HG03469 (cell line): ENCODE measurements around the gene IGFN1.

Experiments
- ATAC-seq: cut with Tn5 transposase; IDR thresholded peaks from one replicate; pipeline ENCODE4 v1.9.1; 2021; ENCODE audit warnings: mild to moderate bottlenecking, moderate library complexity, moderate number of reproducible peaks; ENCODE audit not compliant: unreplicated experiment

The IGFN1 gene

DNA sequence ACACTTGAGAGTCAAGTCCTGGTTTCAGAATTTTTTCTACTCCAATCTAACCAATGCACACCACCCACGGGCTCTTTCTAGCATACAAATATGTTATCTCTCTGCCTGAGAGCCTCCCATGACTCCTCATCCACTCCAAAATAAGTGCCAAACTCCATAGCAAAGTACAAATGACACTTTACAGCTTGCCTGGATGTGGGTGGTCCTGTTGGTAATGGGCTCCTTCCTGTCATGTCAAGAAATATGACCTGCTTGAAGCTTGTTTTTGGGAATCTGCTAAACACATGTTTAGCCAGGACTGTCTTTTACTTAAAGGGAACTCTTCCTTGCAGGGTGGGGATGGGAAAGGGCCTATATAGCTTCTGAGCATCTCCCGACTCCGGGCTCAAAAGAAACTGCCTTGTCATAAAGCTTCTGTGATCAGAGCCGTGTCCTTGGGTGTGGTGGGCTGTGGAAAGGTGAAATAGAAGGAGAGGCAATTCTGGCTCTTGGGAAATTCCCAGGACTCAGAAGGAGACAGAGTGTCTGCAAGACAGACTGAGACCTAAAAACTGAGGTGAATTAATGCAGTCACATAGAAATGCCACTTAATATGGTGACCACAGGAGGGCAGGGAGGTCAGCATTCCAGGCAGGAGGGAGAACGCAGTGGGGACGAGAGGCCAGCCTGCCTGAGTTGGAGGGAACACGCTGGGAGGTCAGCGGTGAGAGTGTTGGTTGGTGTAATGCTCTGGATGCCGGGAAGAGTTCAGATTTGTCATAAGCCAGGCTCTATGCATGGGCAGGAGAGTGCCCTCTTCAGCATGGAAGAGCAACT is 6.1 kb upstream of the IGFN1 start:
- no peak for ATAC-seq

DNA sequence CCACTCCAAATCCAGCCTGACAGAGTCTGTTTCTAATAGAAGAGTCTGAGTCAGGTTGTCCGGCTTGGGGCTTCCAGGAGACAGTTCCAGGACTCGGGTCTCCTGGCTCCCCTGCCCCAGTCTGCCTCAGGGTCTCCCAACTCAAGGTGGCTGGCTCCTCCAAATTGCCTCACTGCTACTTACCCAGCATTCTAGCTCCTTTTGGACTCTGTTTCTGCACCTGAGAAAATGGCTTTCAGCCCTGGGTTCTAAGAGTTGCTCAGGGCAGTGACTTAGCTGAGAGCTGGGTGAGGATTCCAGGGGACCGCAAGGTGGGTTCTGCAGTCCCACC is 5.5 kb upstream of the IGFN1 start:
- ATAC-seq, result no peak

DNA sequence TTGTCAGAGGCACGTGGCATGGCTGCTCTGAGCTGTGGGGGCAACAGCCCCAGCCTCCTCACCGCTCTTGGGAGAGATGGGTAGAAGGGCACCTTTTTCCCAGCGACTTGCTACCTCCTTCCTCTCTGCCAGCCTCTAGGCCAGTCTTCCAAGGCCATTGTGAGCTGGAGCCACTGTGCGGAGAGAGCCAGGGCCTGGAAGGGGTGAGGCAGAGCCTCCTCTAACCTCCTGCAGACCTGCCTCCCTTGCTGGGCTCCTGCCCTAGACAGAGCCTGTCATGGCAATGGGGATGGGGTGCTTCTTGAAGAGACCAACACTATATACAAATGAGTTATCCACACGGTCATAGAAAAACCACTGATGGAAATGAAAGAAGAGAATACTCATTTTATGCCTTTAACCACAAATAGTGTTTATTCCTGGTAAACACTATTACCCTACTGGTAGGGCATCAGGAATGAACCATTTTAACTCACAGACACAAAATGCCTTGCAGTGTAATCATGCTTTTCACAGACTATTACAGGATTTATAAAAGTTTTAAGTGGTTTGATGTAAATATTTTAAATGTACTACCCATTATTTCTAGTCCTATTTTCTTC is 5.0 kb upstream of the IGFN1 start:
- no peak for ATAC-seq

DNA sequence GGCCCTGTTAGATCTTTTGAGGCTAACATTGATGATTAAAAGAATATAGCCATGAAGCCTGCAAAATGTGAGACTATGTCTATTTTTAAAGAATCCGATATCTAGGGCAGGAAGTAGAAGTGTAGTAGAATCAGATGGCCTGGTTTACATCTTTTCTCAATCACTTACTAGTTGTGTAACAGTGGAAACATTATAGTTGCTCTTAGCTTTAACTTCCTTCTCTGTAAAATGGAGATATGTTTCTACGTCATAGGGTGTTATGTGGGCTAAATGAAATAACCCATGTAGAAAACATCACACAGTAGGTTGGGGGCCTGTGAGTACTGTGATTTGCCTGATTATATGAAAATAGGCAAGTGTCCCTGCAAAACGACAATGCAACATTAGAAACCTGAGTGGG is 4.4 kb upstream of the IGFN1 start:
- ATAC-seq, result no peak

DNA sequence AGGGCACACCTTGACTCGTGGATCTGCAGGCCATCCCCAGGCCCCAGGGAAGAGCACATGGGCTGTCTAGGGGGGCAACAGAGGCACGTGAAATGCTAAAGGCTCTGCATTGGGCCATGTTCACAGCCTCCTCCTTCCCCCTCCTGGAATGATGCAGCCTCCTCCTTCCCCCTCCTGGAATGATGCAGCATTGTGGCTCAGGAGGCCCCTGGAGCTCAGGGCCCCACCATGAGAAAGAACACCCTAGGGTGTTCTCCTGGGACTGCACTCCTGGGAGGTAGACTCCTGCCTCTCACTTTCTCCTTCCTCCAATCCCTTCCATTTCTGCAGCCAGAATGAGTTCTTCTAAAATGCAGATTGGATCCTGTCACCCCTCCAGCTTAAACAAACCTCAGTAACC is 1.5 kb upstream of the IGFN1 start:
- ATAC-seq, result no peak

DNA sequence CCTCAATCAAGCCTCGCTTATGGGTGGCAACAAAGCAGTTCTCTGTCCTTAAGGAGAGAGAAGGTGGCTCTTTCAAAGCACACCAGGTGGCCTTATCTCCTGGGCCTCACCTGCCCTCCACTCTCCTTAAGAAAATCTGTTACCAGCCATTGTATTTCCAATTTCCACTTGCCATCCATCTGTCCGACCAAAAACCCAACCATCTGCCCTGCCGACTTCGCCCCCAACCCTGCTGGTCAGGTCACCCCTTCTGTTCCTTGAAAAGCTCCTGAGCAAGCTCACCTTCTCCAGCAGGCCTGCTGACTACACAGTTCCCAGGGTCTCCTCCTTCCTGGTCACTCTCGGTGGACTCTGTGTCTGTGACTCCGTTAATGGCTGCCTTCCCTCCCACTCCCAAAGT is 619 bp upstream of the IGFN1 start:
- no peak for ATAC-seq

DNA sequence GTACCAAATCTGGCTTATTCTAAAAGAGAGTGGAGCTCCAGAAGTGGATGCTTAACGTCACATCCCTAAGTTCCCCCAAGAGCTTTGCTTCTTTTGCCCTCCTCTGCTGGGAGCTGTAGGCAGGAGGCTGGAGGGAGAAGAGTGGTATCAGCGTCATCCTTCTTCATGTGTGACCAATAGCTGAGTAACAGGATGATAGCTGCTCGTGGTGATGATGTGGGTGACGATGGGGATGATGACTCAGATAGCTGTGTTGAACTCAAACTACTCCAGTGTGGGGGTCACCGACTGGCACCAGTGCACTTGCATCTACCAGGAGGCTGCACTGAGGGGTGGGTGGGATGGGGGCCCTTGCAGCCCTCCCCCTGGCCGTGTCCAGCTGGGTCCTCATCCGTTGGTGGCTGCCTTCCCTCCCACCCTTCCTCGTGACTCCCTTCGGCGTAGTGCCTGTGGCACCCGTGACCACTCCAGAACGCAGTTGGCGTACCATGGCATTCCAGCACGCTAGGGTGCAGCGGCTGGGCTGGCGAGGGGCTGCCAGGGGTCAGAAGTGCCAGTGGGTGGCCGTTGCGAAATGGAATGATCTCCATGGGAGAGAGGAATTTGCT is 1.1 kb downstream of the IGFN1 start:
- ATAC-seq, result no peak

DNA sequence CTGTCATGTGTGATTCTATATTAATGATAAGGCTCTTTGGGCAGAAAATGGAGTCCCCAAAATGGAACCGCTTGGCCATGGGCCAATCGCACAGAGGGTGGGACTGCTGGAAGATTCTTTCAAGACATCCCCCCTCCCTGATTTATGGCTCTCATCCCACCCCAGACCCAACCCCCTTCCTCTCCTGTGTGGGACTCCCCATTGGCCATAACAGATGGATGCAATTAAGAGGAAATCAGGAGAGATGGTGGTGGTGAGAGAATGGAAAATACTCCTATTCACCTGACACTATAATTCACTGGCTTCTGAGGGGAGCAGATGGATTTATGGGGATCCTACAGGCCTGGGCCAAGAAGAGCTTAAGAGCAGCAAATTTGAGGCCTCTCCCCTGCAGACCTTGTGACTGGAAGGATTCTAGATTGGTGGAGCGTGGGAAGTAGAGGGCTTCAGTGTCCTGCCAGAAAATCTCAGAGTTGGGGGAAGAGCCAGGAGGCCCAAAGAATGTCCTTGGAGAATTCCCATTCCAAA is 1.7 kb downstream of the IGFN1 start:
- no peak for ATAC-seq

DNA sequence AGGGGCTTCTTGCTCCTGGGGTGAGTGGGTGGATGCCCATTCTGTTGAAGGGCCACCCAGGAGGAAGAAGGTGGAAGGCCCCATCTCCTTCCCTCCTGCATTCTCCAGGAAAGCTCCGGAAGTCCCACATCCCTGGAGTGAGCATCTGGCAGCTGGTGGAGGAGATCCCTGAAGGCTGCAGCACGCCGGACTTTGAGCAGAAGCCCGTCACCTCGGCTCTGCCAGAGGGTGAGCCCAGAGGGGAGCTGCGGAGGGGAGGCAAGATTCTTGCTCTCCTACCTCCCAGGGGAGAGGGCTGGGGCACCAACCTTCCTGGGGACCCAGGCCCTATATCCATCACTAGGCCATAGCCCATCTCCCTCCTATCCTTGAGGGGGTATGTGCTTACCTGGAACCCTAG is 3.4 kb downstream of the IGFN1 start:
- no peak for ATAC-seq

DNA sequence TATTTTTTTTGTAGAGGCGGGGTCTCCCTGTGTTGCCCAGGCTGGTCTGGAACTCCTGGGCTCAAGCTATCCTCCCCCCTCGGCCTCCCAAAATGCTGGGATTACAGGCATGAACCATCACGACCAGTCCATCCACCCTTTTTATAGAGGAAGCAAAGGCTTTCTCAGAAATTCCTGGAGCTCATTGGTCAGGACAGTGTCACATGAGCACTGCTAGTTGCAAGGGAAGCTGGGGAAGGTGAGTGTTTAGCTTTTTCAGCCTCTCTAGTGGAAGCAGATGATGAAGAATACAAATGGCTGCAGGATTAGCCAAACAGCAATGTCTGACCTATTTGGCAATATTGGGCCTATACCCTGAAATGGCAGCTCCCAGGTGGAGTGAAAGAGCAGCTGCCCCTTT is 8.0 kb downstream of the IGFN1 start:
- ATAC-seq, result no peak

DNA sequence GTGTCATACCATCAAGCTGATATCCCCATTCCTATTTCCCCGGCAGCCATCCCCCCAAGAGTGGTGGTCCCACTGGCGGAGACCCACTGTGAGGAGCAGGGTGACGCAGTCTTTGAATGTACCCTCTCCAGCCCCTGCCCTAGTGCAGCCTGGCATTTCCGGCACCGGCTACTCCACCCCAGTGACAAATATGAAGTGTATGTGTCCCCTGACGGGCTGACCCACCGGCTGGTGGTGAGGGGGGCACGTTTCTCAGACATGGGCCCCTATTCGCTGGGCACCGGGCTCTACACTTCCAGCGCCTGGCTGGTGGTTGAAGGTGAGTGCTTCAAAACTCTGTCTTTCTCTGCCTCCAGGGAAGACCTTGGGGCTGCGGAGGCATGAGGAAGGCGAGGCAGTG is 14.4 kb downstream of the IGFN1 start:
- no peak for ATAC-seq

DNA sequence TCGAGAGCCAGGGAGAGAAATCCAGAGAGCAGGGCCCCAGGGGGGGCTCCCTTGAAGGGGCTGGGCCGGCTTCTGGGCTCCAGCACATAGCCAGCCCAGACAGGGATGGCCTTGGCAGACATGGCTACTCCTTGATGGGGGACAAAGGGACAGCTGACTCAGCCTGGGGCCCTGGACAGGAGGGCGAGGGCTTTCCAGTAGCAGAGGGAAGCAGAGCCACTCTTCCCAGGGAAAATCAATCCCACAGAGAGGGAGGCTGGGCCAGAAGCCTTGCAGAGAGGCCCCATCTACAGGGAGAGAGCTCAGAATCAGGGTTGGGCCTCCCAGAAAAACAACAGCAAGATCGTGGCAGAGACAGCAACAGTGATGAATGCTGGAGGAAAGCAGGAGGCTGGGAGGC is 15.6 kb downstream of the IGFN1 start:
- no peak for ATAC-seq

DNA sequence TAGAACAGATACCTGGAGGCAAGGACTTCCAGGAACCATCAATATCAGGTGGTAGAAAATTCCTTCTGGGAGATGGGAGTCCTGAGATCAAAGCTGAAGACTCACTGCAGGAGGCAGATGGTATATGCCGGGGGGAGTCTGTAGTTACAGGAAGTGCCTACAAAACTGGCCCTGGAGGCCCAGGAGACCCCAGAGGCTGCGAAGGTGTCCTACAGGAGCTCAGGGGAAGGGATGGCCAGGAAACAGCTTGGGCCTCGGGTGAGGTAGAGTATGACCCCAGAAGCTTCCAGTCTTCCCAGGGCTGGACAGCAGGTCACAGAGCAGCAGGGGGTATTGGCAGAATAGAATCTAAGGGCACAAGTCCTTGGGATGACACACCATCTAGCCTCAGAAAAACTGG is 16.4 kb downstream of the IGFN1 start:
- no peak for ATAC-seq

DNA sequence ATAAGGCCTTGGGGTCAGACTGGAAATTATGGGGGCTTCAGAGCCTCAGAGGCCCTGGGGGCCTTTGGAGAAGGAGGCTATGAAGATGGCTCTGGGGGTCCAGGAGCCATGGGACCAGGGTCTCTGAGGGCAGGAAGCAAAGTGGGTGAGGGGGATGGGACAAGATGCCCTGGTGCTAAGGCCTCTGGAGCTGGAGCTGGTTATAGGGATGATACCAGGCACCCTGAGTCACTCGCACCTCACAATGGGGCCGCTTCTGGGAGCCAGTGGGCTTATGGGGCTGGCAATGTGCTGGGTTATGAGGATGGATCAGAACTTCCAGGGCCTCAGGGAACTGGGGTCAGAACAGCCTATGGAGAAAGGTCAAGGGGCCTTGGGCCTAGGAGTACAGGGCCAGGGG is 17.6 kb downstream of the IGFN1 start:
- no peak for ATAC-seq

DNA sequence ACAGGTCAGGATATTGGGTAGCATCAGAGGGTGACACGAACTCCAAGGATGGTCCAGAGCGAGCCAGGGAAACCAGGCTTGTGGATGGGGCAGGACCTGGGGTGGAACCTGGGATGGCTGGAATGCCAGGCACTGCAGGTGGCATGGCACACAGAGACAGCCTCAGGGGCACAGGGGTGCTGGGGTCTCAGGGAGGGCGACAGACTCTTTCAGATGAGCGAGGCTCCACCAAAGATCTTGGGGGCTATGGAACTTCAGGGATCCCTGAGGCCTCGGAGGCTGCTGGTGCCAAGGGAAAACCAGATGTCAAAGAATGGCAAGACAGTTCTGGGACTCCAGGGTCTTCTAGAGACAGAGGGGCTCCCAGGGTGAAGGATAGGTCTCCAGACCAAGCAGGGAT is 21.4 kb downstream of the IGFN1 start:
- no peak for ATAC-seq

DNA sequence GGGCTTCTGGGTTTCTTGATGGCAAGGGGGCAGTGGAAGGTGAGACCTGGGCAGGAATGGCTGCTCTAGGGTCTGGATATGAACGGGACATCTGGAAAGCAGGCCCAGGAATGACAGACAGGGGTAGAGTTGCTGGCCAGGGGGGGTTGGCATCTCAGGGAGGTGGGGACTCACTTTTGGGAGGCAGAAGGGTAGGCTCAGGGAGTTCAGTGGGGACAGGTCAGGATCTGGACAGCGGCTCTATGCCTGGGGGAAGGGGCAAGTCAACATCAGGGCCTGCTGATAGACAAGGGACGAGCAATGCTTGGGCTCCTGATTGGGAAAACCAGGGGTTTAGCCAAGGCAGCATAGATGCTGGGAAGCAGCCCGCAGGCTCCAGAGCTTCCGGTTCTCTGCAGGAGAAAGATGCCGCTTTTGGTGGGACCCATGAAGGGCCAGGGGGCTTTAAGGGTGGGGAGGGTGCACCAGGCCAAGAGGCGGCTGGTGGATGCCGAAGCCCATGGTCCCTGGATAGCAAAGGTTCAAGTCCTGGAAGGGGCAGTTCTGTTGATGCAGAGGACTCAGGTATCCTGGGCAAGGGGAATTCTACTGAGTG is 21.9 kb downstream of the IGFN1 start:
- no peak for ATAC-seq

DNA sequence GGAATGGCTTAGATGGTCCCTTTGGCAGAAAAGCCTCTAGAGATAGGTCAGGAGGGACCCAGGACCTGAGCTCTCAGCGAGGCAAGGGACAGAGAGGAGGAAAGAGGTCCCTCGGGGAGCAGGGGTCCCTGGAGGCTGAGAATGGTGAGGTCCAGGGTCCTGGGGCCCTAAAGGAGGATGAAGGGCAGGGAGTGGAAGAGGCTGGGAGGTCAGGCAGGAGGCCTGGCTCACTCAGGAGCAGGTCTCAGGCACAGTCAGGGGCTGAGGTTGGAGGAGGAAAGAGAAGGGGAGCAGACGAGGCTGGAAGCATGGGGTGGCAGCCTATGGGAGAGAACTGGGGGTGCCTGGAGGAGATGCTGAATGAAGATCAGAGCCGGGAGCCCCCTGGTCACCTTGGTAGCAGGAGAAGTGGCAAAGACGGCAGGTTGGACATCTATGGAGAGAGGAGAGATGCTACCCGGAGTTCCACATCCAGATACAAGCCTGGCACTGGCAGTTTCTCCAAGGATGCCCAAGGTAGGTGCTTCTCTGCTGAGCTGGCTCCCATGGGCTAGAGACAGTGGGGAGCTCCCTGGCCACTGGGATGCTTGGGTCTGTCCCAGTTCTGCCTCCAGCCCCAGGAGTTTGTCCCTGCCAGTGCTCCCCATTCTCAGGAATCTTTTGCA is 22.6 kb downstream of the IGFN1 start:
- ATAC-seq, result no peak

DNA sequence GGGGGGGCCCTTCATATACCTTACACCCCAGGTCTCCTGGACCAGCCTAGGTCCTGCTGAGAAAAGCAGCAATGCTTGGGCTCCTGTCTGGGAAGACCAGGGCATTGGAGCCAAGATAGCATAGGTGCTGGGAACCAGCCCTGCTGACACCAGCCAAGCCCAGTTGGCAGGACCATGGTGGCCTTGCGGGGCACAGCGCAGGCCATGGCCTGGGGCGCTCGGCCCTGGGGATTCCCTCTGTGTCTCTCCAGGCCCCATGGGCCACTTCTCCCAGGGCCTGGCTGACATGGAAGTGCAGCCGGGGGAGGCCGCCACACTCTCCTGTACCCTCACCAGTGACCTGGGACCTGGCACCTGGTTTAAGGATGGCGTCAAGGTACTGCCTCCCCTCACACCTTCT is 23.3 kb downstream of the IGFN1 start:
- no peak for ATAC-seq

DNA sequence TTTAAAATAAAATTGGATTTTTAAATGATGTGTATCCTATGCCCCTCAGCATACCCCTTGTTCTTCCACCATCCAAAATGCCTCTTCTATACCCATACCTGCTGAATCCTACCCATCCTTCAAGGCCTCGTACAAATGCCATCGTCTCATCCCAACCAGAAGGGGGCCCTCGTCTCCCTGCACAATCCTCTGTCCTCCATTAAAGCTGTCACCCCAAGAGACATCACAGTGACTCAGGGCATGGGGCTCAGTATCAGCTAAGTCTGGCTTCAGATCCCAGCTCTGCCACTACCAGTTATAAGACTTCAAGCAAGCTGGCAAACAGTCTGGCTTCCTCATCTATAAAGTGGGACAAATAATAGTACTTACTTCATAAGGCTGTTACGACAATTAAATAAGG is 23.8 kb downstream of the IGFN1 start:
- no peak for ATAC-seq

DNA sequence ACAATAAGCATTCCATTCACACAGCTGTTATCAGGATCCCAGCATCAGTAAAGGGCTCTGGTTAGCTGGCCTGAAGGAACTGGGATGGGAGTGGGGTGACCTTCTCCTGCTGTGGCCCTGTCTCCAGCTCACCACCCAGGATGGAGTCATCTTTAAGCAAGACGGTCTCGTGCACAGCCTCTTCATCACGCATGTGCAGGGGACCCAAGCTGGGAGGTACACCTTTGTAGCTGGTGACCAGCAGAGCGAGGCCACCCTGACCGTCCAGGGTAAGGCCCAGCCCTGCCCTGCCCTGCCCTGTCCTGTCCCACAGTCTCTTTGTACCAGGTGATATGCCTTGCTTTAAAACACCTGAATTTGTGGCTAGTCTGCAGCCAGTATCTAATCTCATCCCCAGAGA is 24.3 kb downstream of the IGFN1 start:
- no peak for ATAC-seq
